OCI-LY1 (cell line): Measurements from ENCODE around the gene MYO1A.

Experiments
- EZH2 ChIP-seq: fragments of 200-600 bp; sonication (generic), shearing (Covaris generic); IDR thresholded peaks from 2 replicates; pipeline ENCODE4 v1.8.0; 2017; ENCODE audit warnings: borderline replicate concordance, mixed run types, mild to moderate bottlenecking, antibody characterized with exemption, low read length, moderate library complexity, mixed read lengths
- TF ChIP-seq, protein P1 (sequence below): fragments of 200-600 bp; sonication (generic), shearing (Covaris generic); IDR thresholded peaks from 2 replicates; pipeline ENCODE4 v1.5.1; 2017; ENCODE audit warnings: mild to moderate bottlenecking, antibody characterized with exemption, low read length, moderate library complexity, mixed read lengths

DNA sequence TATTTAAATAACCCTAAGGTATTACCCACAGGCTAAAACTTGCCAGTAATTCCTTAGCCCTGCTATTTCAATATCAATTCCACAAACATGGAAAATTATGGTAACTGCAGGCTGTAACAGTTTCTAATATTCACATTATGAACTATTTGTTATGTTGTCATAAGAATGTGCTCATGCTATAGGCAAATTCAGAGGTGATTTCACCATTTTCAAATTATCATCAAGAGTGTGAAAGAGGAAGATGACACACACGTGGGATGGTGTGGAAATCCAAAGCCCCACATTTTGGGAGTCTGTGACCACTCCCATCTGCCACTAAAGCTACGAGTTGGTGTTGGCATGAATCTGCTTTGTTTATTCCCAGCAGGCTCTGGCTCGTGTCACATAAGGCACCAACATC lies 5.9 kb upstream of the MYO1A start:
- TF ChIP-seq, protein P1, sequence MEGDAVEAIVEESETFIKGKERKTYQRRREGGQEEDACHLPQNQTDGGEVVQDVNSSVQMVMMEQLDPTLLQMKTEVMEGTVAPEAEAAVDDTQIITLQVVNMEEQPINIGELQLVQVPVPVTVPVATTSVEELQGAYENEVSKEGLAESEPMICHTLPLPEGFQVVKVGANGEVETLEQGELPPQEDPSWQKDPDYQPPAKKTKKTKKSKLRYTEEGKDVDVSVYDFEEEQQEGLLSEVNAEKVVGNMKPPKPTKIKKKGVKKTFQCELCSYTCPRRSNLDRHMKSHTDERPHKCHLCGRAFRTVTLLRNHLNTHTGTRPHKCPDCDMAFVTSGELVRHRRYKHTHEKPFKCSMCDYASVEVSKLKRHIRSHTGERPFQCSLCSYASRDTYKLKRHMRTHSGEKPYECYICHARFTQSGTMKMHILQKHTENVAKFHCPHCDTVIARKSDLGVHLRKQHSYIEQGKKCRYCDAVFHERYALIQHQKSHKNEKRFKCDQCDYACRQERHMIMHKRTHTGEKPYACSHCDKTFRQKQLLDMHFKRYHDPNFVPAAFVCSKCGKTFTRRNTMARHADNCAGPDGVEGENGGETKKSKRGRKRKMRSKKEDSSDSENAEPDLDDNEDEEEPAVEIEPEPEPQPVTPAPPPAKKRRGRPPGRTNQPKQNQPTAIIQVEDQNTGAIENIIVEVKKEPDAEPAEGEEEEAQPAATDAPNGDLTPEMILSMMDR = no peak
- TF ChIP-seq EZH2 = no peak
